ENCODE measurements around the gene UBE2D1. TPM values are rescaled to one million over a fixed set of nuclear protein-coding genes. Genes with fewer than 3 reads are reported as not detected.

UBE2D1 gene
- total and polyA plus RNA-seq, 2 of the 8 experiments (the other 6 are each of a cell fraction or from before 2014, with no cell fraction given) = 21.2 to 33.5 TPM

- H3K18ac ChIP-seq (ENCODE audit: extremely low read depth, low read length) = no peak overlapping the region
- H2AFZ ChIP-seq (ENCODE audit: low read length) = no peak overlapping the region
- no peaks in the 10 kb centered on the region; the same call in 1 of the 2 replicates for H3K79me1 ChIP-seq (ENCODE audit: low read depth, low read length)
- H3K9me3 ChIP-seq (ENCODE audit: insufficient read depth in 2 of 2, low read depth in 1 of 2, low read length in 1 of 2) = no peaks in the 10 kb centered on the region
- H3K4me1 ChIP-seq (replicated peaks in 1 of 4; ENCODE audit: control insufficient read depth in 3 of 4, insufficient read depth in 4 of 4, low read length in 3 of 4) = peaks cover 0 to 4% (median 1%) of the 10 kb centered on the region in 4 experiments; a peak in 3 of 7 replicates
- H3K36me3 ChIP-seq (ENCODE audit: control insufficient read depth in 2 of 4, insufficient read depth in 4 of 4, low read length in 3 of 4) = peaks cover 5 to 22% (median 8%) of the 10 kb centered on the region in 4 experiments; a peak in 5 of 8 replicates
- TF ChIP-seq CREB1 (IDR thresholded peaks at IDR 0.05) (no peak), KDM1A (IDR thresholded peaks at IDR 0.05; ENCODE audit: borderline replicate concordance, low read length) (no peak), SP2 (IDR thresholded peaks at IDR 0.05; ENCODE audit: low read length) (no peak), RFX5 (IDR thresholded peaks at IDR 0.05; ENCODE audit: borderline replicate concordance, low read depth, low read length) (no peak)
- no peak overlapping the region for H3K9ac ChIP-seq (replicated peaks in 1 of 4; ENCODE audit: extremely low read depth in 1 of 4, low read depth in 3 of 4, low read length in 3 of 4)
- no peak overlapping the region for H3K27ac ChIP-seq (ENCODE audit: low read depth, low read length)
- ChIA-PET POLR2A (ENCODE audit: partially characterized antibody) (interaction anchor here (0.7 to 3.0 kb wide), 8 partner anchors 9 to 84 kb away, joined by 3 to 21 read pairs (median 3); partner anchors contain the start of gene UBE2D1), CTCF (ENCODE audit: partially characterized antibody) (interaction anchor here (0.7 to 5.4 kb wide), 3 partner anchors 34 to 83 kb away, joined by 3 to 36 read pairs (median 4); no protein-coding TSS in a partner anchor)
- peak overlapping the region; percentile 61 to 79; a peak in 3 of 4 replicates for H3K4me2 ChIP-seq (ENCODE audit: insufficient read depth in 1 of 2, low read depth in 2 of 2, low read length in 2 of 2)
- no peaks in the 10 kb centered on the region for H4K20me1 ChIP-seq (replicated peaks in 1 of 2; ENCODE audit: control insufficient read depth in 1 of 2, insufficient read depth in 2 of 2, low read length in 2 of 2)
- H3K23me2 ChIP-seq (ENCODE audit: low read depth, low read length) = 0 out of 2 replicates have a peak, but pooled peaks cover 4% of the 10 kb centered on the region
- no peaks in the 10 kb centered on the region for H3K27me3 ChIP-seq (replicated peaks in 1 of 4; ENCODE audit: control insufficient read depth in 3 of 4, extremely low read depth in 1 of 4, insufficient read depth in 3 of 4, low read length in 3 of 4)
- no peak overlapping the region for H4K91ac ChIP-seq (replicated peaks; ENCODE audit: insufficient read length, low read length)
- no peak overlapping the region for H2BK20ac ChIP-seq (ENCODE audit: low read length)
- no peak overlapping the region for H2AK5ac ChIP-seq (ENCODE audit: low read depth, low read length)
- H3K23ac ChIP-seq (ENCODE audit: insufficient read length) = no peak overlapping the region
- H2BK120ac ChIP-seq (replicated peaks; ENCODE audit: low read depth, low read length) = no peak overlapping the region
- no peak overlapping the region for H3K14ac ChIP-seq (ENCODE audit: insufficient read length)
- H2BK15ac ChIP-seq (ENCODE audit: low read length) = no peak overlapping the region
- no peak overlapping the region for H3K4ac ChIP-seq (replicated peaks; ENCODE audit: insufficient read length, low read depth, low read length)
- WGBS, 2 experiments (ENCODE audit: extremely low coverage in 1 of 2, insufficient coverage in 1 of 2, insufficient read length in 1 of 2, insufficient replicate concordance in 2 of 2, low coverage in 1 of 2, low lambda C conversion rate in 2 of 2, missing lambda C conversion rate in 1 of 2) = 85% methylated on average over 3 of the region's 3 CpGs; no CpG with 5 or more reads in 1 of the 2 experiments
- H3K79me2 ChIP-seq (ENCODE audit: control insufficient read depth in 1 of 2, insufficient read depth in 2 of 2, low read length in 2 of 2) = peaks cover 5 to 26% of the 10 kb centered on the region in 2 experiments; a peak in 3 of 4 replicates
- no peak overlapping the region for H2BK5ac ChIP-seq (ENCODE audit: low read depth, low read length)
- no peak overlapping the region for H2BK12ac ChIP-seq (ENCODE audit: low read depth, low read length)
- peak overlapping the region in 3 of 4 experiments; percentile 80 to 98 (median 94); a peak in 3 of 8 replicates for H3K4me3 ChIP-seq (ENCODE audit: extremely low read depth in 1 of 4, insufficient read depth in 2 of 4, low read depth in 3 of 4, low read length in 4 of 4)
- no peak overlapping the region for H4K5ac ChIP-seq (ENCODE audit: insufficient read length, low read depth, low read length)
- H4K8ac ChIP-seq (ENCODE audit: extremely low read depth, insufficient read depth, low read length) = no peak overlapping the region
- FAIRE-seq (no peak), DNase-seq (ENCODE audit: low read depth in 1 of 2, low spot score in 2 of 2) (no peak)
- no peak overlapping the region for H3K56ac ChIP-seq (replicated peaks; ENCODE audit: insufficient read length, low read depth, low read length)
Observed at GRCh38 chr10:58384095-58384494, 49.3 kb downstream of the UBE2D1 start.

Measured in H1 (cell line).